GM19351 (cell line): ENCODE measurements around the gene KCNK7.
A peak's percentile ranks its signal among the peaks of the same experiment; 100 is the strongest.
"Not testable (repeated sequence)": the region's sequence is repeated elsewhere in the genome, so short reads cannot be mapped to it uniquely, and the experiment has no call there.

Experiments used
- ATAC-seq: cut with Tn5 transposase; IDR thresholded peaks from one replicate; pipeline ENCODE4 v1.9.1; 2021; ENCODE audit warnings: mild to moderate bottlenecking, moderate library complexity; ENCODE audit not compliant: unreplicated experiment

The KCNK7 gene

DNA sequence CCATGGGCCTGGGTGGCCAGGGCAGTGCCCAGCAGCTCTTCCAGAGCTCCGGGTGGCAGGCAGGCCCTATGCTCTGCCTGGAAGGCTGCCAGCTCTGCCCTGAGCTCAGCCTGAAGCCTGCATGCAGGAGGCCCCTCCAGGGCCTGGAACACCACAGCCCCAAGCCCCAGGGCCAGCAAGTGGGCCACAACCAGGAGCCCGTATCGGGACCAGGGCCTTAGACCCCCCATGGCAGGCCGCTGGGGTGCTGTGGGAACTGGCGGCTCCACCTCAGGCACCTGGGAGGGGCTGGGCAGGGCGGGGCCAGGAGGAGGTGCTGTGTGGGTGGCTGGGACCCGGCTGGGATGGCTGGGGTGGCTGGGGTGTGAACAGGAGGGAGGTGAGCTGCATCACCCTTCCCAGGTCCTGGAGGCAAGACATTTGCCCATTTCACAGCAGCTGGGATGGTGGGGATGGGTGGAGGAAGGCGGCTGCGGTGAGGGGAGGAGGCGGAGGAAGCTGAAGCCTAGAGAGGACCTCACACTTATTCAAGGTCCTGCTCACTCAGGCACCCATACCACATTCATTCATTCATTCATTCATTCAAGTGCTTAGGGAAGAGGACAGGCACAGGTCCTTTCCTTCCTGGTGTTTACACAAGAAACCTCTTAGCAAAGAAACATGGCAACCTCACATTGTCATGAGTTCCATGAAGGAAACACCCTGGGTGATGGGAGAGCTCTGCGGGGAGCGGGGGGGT lies at the start of gene KCNK7:
TSS of gene KCNK7 (minus strand) at position 258 of the 739 bp plus-strand sequence. CDS start at position 230, 28 bp downstream.
- no peak for ATAC-seq

- no peak for ATAC-seq
These were observed 49.2 kb upstream of the KCNK7 start for GRCh38 chr11:65644837-65645236.

DNA sequence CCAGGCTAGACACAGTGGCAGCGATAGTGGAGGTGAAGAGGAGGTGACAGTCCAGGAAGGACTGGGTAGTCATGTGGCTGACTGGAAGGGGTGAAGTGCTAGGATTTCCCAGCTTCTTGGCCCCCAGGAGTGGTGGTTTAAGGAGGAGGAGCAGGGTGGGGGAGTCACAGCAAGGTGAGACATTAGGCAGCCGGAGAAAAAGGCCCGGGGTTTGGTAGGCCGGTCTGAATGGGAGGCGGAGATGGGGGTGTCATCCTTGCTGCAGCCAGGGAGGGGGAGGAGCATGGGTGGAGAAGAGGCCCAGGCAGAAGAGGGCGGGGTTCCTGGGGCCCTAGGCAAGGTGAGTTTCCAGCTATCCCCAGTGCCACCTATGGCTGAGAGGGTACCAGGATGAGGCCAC lies 48.4 kb upstream of the KCNK7 start:
- no peak for ATAC-seq

DNA sequence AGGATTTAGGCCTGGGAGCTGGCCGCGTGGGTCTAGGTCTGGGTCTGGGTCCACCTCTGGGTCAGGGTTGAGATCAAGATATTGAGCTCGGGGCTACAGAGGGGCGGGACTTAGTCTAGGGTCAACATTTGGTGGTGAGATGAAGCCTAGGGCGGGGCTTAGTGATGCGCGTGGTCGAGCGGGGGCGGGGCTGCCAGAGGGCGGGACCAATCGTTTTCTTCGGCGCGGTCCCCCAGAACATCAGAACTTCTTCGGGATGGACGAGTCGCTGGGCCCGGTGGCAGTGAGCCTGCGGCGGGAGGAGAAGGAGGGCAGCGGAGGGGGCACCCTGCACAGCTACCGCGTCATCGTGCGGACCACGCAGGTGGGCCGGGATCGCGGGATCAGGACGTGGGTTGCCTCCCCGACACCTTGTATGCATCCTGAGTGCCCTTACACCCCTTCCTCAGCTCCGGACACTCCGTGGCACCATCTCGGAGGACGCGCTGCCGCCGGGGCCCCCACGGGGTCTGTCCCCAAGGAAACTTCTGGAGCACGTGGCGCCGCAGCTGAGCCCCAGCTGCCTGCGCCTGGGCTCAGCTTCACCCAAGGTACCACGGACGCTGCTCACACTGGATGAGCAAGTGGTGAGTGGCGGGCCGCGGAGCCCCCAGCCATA lies 46.5 kb upstream of the KCNK7 start:
- ATAC-seq = no peak

DNA sequence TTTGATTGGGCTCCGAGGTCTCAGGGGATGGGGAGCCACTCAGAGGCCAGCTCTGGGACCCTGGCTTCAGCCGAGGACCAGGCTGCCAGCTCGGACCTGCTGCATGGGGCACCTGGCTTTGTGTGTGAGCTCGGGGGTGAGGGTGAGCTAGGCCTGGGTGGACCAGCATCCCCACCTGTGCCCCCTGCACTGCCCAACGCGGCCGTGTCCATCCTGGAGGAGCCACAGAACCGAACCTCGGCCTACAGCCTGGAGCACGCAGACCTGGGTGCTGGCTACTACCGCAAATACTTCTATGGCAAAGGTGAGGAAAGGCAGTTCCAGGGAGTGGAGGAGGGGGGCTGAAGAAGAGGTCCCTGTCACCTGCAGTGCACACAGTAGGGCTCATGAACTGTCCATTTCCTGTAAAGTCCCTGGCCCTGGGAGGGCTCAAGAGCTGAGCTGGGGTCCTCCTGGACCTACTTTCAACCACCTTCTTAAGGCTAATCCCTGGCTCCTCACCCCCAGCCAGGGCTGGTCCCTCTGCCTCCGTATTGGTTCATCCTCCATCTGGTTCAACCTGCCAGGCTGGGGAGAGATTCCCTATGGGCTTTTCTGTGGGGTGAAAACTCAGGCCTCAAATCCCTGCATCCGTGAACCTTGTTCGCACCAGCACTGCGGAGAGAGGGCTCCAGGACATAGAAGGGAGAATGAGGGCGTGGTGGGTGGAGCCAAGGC lies 45.9 kb upstream of the KCNK7 start:
- no peak for ATAC-seq

DNA sequence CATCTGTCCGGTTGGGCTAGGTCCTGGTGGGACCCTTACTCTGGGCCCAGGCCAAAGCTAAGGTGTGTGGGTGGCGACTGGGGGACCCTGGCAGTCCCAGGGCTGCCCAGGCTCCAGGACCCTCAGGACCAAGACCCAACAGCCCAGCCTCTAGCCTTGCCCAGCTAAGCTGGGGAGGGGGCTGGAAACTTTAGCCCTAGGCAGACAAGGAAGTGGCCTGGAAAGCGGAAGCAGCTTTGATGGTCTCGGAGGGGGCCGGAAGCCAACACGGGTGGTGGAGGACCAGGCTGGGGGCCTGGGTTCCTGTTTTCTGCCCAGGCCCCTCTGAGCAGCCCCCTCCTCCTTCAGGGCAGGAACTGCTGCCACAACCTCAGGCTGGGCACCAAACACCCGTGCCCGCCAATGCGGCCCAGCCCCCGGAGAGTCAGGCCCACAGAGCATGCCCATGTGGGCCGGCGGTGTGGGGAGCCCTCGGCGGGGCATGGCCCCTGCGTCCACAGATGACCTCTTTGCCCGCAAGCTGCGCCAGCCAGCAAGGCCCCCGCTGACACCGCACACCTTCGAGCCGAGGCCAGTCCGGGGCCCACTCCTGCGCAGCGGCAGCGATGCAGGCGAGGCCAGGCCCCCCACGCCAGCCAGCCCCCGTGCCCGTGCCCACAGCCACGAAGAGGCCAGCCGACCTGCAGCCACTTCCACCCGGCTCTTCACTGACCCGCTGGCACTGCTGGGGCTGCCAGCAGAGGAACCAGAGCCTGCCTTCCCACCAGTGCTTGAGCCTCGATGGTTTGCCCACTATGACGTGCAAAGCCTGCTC lies 45.1 kb upstream of the KCNK7 start:
- no peak for ATAC-seq

GRCh38 chr11:65639623-65640482 lies 44.3 kb upstream of the KCNK7 start:
- peak; percentile 53 for ATAC-seq

DNA sequence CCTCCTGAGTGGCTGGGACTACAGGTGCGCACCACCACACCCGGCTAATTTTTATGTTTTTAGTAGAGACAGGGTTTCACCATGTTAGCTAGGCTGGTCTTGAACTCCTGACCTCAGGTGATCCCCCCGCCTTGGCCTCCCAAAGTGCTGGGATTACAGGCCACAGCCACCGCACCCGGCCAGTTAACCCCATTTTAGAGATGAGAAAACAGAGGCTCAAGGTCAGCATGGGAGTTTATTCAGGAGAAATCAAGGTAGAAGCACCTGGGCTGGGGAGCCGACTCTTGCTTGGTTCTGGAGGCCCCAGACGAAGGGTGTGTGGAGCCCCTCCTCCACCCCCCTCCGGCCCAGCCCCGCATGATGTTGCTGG lies 43.6 kb upstream of the KCNK7 start:
- not testable (repeated sequence) for ATAC-seq

GRCh38 chr11:65637794-65638419 lies 42.3 kb upstream of the KCNK7 start, which contains the start of gene SIPA1:
Gene SIPA1, plus strand, starts transcription at chr11:65638101. Its CDS starts 2,821 bp downstream, at chr11:65640922.
- ATAC-seq = peak; percentile 34

DNA sequence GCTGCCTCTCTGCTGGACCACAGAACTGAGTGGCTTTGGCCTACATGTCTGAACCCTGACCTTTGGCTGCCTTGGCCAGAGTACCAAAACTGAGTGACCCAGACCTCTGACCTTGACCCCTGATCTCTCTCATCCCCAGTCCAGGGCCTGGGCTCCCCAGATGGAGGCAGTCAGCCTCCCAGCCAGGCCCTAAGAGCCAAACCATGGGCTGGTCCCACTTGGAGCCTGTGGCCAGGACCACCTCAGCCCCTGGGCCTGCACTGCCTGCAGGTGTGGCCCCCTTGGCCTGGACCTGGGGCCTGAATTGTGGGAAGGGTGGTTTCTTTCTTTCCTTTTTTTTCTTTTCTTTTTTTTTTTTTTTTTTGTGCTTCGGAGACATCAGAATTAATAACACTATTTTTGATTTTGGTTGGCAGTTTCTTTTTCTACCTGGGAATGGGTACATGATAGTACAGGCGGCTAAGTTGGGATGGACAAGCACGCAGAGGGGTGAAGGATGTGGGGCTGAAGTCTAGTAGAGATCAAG lies 41.5 kb upstream of the KCNK7 start:
- ATAC-seq = no peak

- no peak for ATAC-seq
These were observed 40.8 kb upstream of the KCNK7 start for GRCh38 chr11:65636108-65637031.

- no peak for ATAC-seq
These were observed 39.5 kb upstream of the KCNK7 start for GRCh38 chr11:65634905-65635731.

DNA sequence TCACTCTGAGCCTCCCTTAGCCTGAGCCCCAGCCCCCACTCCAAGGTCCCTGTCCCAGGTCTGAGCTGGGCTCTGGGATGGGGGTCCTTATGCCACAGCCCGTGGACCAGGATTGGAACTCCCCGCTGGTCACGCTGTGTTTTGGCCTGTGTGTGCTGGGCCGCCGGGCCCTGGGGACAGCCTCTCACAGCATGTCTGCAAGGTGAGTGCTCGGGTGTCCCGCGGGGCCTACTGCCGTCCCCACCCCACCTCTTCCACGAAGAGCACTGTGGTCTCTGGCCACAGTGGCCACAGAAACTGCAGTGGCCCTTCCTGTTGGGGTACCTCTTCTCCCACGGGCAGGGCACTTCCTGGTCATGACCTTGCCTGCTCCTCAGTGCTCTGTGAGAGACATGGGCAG lies 38.8 kb upstream of the KCNK7 start:
- no peak for ATAC-seq

DNA sequence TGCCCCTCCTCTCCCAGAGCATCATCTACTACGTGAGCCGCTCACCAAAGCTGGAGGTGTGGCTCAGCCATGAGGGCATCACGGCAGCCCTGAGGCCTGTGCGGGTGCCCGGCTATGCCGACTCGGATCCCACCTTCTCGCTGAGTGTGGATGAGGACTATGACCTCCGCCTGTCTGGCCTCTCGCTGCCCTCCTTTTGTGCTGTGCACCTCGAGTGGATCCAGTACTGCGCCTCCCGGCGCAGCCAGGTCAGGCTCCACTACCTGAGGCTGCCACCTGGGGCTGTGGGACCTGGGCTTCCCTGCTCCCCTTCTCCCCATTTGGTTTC lies 38.5 kb upstream of the KCNK7 start:
- no peak for ATAC-seq

GRCh38 chr11:65633390-65634108 lies 37.9 kb upstream of the KCNK7 start:
- no peak for ATAC-seq

DNA sequence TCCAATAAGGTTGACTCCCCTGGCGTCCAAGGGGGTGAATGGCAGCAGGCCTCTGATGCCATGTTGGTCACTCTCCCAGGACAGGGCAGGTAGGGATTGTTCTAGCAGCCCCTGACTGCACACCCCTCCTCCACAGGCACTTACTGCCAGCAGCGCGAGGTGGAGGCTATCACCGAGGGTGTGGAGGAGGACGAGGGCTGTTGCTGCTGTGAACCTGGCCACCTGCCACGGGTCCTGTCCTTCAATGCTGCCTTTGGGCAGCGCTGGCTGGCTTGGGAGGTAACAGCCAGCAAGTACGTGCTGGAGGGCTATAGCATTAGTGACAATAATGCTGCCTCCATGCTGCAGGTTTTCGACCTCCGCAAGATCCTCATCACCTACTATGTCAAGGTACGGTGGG lies 34.6 kb upstream of the KCNK7 start:
- ATAC-seq = no peak

DNA sequence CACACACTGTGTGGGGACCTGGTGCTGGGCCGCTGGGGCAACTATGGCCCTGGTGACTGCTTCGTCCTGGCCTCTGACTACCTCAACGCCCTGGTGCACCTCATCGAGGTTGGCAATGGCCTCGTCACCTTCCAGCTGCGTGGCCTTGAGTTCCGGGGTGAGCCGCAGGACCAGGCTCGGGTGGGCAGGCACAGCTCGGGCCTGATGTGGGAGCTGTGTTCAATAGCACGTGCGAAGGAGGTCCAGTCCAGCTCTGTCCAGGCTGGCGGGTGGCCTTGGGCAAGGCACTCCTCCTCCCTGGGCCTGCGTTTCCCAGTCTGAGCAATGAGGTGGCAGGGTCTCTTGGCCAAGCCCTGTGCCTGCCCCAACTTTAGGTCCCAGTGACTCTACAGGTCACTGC lies 34.0 kb upstream of the KCNK7 start:
- ATAC-seq = no peak
